ENCODE measurements around the gene MTCL3.
"Not testable (repeated sequence)": the region's sequence is repeated elsewhere in the genome, so short reads cannot be mapped to it uniquely, and the experiment has no call there.

MTCL3 gene

GRCh38 chr6:127464881-127465459, 54.2 kb downstream of the MTCL3 start:
- DNase-seq = peak; percentile 69

DNA sequence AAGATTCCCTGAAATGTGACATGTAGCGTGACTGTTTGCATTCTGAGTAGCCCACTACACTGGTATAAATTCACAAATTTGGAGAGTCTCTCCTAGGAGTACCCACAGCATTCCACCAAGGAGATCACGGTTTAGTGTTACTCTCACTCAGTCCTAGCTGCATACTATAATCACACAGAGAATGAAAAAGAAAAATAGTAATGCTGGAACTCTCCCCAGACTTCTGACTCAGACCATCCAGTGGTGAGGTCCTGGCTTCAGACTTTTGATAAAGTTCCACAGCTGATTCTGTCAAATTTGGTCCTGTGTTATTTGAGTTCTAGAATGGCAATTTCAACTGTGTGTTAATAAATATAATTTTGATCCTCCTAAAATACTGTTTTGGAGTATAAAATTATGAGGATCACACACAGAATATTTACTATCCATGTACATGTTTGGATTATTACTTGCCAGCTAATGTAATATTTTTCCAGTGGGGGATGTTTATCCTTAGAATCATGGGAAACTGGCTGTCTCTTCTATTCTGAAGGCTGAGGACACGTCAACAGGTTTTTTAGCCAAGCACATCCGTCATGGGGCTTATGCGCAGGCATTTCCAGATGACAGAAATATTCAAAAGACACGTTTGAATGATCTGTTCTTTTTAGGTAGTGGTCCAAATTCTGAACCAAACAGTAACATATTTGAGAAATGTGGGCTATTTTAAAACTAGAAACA, 54.8 kb downstream of the MTCL3 start:
- DNase-seq = no peak

DNA sequence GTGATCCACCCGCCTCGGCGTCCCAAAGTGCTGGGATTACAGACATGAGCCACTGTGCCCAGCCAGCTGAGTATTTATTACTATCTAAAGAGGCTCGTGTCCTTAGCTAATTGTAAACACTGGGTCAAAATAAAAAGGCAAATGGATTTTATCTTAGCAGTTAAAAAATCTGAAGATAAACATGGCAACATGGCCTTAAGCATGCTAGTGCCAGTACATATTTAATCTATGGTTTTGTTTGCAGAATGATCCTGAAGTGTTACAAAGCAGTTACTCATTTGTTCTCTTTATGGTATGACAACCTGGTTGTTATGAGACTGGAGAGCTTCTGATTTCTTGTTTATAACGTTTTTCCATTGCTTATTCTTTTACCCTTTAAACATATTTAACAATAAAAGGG, 56.1 kb downstream of the MTCL3 start:
- DNase-seq = no peak

DNA sequence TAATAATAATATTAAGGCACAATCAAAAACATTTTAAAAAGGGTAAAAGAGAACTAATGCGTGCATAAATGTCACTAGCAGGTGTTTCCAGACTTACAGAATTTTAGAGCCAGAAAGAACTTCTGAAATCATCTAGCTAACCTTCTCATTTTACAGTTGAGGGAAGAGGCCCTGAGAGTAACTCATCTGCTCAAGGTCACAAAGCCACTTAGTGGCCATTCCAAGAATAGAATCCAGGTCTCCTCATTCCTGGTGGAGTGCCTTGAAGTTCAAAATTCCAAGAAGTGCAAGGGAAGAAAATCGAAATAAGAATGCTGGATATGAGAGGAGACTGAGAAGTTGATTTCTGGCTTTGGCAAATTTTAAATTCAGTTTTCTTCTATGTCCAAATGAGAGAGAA, 56.8 kb downstream of the MTCL3 start:
- no peak for DNase-seq

DNA sequence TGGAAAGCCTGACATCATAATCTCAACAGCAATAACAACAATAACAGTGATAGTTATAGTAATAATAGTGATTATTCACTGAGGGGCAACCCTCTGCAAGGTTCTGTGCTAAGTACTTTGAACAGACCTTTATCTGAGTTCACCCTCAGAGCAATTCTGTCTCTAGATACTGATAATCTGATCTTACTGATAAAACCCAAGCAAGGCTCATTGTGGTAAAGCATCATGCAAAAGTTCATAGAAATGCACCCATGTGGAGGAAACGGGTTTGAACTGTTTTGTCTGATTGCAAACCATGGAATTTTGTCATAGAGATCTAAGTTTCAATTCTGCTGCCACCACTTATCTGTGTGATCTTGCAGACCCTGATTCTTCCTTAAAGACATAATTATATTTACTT, 58.7 kb downstream of the MTCL3 start:
- no peak for DNase-seq

- DNase-seq = no peak
Measured at GRCh38 chr6:127459231-127459641, 59.9 kb downstream of the MTCL3 start, which contains the start of gene KIAA0408. Gene KIAA0408, minus strand, starts transcription at chr6:127459389. Its CDS starts 5,408 bp downstream, at chr6:127453981.

GRCh38 chr6:127458817-127459216, 60.3 kb downstream of the MTCL3 start:
- no peak for DNase-seq

DNA sequence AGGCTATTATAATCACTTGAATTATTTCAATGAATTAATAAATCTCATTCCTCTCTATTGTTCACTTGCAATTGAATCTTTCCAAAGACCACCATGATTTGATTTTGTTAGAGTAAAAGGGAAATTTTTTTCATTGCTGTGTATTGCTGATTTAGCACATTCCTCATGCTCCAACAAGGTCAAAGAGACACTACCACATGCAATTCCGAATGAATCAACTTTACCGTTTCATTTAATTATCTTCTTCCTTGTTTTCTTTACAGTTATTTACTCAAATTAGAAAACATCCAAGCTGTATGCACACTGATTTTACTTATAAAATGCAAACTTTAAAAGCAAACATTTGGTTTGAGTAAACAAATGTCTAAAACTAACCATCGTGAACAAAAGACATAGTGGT, 60.9 kb downstream of the MTCL3 start:
- DNase-seq = no peak

- no peak for DNase-seq
Measured at GRCh38 chr6:127457456-127458064, 61.6 kb downstream of the MTCL3 start.

- no peak for DNase-seq
Measured at GRCh38 chr6:127456465-127456864, 62.7 kb downstream of the MTCL3 start.

DNA sequence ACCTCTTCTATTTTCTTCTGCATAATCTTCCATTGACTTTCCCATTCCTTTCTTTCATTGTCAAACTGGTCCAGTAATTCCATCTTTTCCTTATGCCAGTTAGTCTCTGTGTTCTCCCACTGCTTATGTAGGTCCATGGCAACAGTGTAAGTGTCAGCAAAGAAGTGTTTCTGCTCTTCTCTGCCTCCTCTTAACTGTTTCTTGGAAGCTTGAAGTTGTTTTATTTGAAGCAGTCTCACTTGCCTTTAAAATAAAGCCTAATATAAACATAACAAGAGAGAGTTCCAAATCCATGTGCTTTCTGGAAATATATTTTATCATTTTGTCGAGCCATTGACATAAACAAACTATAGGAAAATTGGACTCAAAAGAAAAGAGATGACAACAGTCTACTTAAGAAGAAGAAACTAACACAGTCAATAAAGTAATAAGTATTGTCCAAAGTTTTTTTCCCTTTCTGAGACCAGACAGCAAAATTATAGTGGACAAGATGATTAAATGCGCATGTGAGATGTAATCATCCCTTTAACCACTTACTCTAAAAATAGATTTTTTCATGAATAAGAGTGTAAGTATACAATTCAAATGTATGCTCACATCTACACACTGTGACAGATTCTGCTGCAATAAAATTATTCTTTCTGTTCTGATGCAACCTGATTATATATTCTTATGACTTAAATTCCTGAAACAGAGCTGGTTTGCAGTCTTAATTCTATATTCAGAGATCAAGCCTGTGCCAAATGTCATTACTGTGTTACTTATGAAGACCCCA, 65.1 kb downstream of the MTCL3 start:
- no peak for DNase-seq

- DNase-seq = no peak
Measured at GRCh38 chr6:127452803-127453202, 66.3 kb downstream of the MTCL3 start.

DNA sequence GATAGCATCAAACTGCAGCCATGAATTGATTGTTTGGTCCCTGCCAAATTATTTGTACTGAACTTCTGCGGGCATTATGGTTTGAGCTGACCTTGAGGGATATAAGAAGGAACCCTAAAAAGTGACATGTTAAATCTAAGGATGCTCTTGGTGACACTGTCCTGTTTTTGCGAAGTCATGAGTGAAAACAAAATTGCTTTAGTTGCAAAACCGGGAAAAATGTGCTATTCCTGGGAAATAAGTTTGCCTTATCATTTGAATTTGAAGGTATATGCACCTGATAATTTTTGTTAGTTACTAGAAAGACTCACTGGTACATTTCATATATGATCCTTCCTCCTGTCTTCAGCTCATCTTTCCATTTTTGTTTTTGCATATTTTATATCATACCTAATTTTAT, 67.7 kb downstream of the MTCL3 start:
- DNase-seq = no peak

DNA sequence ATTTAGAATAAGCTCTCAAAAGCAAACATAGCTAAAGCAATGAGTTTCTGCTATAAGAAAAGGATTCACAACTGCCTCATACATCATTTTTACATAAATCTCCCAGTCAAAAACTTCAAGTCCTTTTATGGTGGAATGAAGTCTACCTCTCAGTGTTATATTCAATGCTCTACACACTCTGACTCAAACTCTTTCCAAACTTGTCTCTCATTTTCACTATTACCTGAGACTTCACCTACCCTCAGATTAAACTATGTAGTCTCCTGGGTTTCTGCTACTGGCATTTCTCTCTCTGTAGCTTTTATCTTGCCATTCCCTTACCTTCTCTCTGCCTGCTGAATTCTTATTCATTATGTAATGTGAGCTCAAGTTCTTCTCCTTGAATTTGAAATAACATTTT, 71.4 kb downstream of the MTCL3 start:
- DNase-seq = no peak

DNA sequence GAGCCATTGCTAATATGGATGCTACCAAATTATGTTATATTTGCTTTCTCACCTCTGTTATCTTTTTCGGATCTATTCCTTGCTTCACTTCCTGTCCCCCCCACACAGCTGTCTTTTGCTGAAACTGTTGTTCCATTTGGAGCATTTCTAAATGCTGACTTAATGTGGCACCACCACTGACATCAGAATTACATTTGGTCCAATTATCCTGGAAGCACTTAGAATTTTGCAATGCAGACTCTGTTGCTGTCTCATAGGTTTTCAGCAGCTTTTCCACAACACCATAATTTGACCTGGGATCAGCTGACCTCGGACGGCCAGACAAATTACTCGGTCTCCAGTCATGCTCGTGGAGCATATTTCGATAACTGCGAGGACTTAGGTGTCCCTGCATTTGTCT, 72.8 kb downstream of the MTCL3 start:
- no peak for DNase-seq

DNA sequence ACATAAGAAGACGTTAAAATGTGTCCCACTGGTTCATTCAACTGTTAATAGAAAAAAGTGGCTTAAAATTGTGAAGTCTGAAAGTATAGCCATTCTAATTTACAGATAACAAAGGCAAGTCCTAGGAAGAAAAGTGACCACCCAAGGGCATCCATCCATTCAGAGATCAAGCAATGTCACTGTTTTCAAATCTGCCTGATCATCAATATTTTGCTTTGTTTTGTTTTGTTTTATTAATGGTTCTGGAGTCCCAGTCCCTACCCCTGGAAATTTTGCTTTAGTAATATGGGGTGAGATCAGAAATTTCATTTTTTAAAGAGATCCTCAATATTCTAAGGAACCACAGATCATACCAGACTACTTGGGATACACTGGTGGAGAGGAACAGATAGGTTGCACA, 77.3 kb downstream of the MTCL3 start:
- no peak for DNase-seq

- no peak for DNase-seq
Measured at GRCh38 chr6:127439718-127440117, 79.4 kb downstream of the MTCL3 start.

- DNase-seq = no peak
Measured at GRCh38 chr6:127436578-127437110, 82.5 kb downstream of the MTCL3 start.

DNA sequence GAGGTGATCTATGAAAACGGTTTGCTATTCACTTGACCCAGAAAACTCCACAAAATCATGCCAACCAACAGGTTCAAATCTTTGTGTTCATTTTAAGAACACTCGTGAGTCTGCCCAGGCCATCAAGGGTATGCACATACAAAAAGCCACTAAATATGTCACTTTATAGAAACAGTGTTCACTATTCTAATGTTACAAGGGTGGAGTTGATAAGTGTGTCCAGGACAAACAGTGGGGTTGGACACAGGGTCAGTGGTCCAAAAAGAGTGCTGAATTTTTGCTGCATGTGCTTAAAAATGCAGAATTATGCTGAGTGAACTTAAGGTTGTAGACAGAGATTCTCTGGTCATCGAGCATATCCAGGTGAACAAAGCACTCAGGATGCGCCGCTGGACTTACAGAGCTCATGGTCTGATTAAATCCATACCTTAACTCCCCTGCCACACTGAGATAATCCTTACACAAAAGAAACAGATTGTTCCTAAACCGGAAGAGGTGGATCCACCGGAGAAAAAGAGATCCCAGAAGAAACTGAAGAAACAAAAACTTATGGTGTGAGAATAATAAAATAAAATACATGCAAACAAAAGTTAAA, 83.4 kb downstream of the MTCL3 start:
- no peak for DNase-seq

DNA sequence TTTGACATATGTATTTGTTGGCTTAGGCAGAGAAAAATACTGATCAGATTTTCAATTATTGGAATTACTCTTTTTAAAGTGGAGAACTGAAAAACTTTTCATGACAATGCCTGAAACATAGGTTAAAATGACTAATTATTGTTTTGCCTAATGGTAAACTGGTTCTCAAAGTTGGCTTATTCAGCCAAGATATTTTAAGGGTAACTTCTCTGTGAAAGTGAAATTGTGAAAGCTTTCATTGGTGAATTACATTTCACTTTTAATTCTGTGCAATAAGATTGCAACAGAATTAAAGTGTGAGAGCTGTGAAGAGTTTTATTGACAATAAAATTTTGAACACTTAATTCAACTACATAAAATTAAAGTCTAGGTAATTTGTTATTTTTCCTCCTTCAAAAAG, 84.5 kb downstream of the MTCL3 start:
- DNase-seq = no peak

- DNase-seq = not testable (repeated sequence)
Measured at GRCh38 chr6:127428562-127428961, 90.6 kb downstream of the MTCL3 start.

DNA sequence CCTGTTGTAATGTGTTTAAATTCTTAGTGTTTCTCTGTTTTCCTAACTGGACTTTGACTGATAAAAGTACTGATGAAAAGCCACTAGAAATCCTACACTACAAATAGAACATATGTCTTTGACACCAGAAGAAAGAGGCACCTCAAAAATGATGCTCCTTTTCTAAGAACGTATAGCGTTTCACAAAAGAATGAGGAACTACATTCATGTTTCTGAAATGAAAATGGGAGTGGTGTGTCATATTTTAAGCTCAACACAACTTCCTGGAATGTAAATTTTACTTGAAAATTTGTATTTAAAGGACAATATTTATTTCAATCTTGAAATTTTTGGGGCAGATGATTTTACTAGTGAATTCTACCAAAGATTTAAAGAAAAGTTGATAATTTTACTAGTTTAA, 95.2 kb downstream of the MTCL3 start:
- no peak for DNase-seq

All from activated naive CD4-positive, alpha-beta T cell treated with Interleukin-2 at 50 U/mL for 16 hours (primary cell).